ENCODE measurements around the gene MECP2. TPM values are rescaled to one million over a fixed set of nuclear protein-coding genes. Genes with fewer than 3 reads are reported as not detected.
A peak's percentile ranks its signal among the peaks of the same experiment; 100 is the strongest.

Gene MECP2
- total and polyA plus RNA-seq, 8 donors: 25.5 to 47.1 (median 31.9) TPM

DNA sequence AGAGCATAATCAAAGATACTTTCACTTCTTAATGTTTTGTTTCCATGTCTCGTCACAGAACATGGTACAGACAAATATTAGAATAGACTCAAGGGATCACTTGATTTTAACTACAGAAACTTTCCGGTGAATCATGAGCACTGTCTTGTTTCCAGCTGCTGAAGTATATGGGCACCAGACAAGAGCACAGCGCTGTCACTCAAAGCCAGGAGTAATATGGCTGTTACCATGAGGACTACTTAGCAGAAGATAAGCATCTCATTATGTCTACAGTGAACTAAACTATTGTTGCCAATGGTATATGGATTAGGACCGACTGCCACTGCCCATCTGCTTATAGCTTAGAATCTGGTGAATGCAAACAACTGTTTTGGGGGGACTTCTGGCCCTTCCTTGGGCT lies 34.3 kb downstream of the MECP2 start:
- Histone ChIP-seq H3K27ac (no peak overlapping the region), H3K27me3 (no peaks in the 10 kb centered on the region), H3K36me3 (no peaks in the 10 kb centered on the region), H3K9me3 (no peaks in the 10 kb centered on the region), H3K4me1 (peaks cover 0 to 55% of the 10 kb centered on the region in 2 donors), H3K4me3 (no peak overlapping the region)
- no peak for ATAC-seq
- intact Hi-C loops (cut with DNase I): no loop called here
- TF ChIP-seq, protein P1, sequence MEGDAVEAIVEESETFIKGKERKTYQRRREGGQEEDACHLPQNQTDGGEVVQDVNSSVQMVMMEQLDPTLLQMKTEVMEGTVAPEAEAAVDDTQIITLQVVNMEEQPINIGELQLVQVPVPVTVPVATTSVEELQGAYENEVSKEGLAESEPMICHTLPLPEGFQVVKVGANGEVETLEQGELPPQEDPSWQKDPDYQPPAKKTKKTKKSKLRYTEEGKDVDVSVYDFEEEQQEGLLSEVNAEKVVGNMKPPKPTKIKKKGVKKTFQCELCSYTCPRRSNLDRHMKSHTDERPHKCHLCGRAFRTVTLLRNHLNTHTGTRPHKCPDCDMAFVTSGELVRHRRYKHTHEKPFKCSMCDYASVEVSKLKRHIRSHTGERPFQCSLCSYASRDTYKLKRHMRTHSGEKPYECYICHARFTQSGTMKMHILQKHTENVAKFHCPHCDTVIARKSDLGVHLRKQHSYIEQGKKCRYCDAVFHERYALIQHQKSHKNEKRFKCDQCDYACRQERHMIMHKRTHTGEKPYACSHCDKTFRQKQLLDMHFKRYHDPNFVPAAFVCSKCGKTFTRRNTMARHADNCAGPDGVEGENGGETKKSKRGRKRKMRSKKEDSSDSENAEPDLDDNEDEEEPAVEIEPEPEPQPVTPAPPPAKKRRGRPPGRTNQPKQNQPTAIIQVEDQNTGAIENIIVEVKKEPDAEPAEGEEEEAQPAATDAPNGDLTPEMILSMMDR (IDR thresholded peaks at IDR 0.05): no peak
- DNase-seq: no peak

DNA sequence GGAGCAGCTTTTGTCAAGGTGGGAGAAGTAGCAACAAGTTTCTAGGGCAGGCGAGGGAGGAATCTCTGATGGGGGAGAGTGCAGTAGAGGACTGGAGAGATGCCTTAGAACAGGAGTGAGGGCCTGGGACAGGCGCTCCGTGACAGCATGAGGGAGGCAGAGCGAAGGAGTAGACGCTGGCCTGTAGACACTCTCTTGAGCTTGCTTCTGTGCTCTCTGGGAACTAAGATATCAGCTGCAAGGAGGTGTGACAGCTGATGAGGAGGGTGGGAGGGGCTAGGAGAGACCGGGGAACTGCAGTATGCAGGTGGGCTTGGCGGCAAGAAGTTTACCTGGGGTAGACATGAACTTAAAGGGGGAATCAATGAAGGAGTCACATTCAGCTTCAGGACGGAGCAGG lies 35.7 kb downstream of the MECP2 start:
- DNase-seq: no peak
- Histone ChIP-seq H3K4me3 (no peak overlapping the region), H3K27ac (no peak overlapping the region), H3K36me3 (no peaks in the 10 kb centered on the region), H3K27me3 (no peaks in the 10 kb centered on the region), H3K9me3 (no peaks in the 10 kb centered on the region), H3K4me1 (peaks cover 0 to 57% of the 10 kb centered on the region in 2 donors)
- no peak for ATAC-seq
- intact Hi-C loops (cut with DNase I): no loop called here
- TF ChIP-seq, protein P1 (IDR thresholded peaks at IDR 0.05): no peak

DNA sequence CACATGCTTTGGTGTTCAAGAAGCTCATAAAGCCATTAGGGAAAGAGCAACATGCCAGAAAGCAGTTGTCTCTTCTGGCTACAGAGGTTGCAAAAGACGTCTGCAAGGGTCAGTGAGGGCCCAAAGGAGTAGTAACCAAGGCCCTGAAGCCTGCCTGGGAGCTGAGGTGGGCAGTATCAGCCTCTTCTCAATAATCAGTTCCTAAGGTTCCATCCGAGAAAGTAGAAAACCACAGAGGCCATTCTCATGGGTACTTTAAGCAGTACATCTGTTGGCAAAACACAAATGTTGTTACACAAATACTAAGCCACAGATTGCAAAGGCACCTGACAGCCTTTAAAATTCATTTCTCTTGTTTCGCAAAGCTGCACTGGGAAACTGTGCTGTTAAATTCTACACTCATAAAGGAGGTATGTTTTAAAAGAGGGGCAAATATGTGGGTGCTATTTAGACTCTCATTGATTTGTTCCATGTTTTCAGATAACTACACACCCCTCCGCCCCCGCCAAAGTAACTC lies 37.7 kb downstream of the MECP2 start:
- peaks cover 0 to 4% of the 10 kb centered on the region in 2 donors for H3K36me3 ChIP-seq
- H3K4me3 ChIP-seq: no peak overlapping the region
- intact Hi-C loops (cut with DNase I): no loop called here
- TF ChIP-seq, protein P1 (IDR thresholded peaks at IDR 0.05): no peak
- no peak for ATAC-seq
- peaks cover 0 to 53% of the 10 kb centered on the region in 2 donors for H3K4me1 ChIP-seq
- no peaks in the 10 kb centered on the region for H3K9me3 ChIP-seq
- no peak for DNase-seq
- no peaks in the 10 kb centered on the region for H3K27me3 ChIP-seq
- peak overlapping the region in 1 of 2 donors; percentile 28 for H3K27ac ChIP-seq

DNA sequence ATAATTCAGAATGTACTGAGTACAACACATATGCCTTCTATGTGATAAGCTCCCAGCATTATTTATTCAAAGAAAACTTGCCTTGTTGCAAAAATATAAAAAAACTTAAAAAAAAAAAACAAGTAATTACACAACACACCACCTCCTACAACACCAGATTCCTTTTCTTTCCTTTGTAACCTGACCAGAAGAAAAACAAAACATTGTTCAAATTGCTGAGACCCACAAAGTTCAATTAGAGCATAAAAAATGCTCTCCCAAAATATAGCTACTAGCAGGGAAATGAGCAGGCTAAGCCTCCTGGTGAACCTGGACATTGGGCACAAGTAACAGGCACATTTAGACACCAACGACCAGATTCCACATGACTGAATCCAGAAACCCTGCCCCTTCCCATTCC lies 38.3 kb downstream of the MECP2 start:
- H3K27me3 ChIP-seq: no peaks in the 10 kb centered on the region
- DNase-seq: no peak
- peaks cover 0 to 4% of the 10 kb centered on the region in 2 donors for H3K36me3 ChIP-seq
- peaks cover 0 to 47% of the 10 kb centered on the region in 2 donors for H3K4me1 ChIP-seq
- no peaks in the 10 kb centered on the region for H3K9me3 ChIP-seq
- intact Hi-C loops (cut with DNase I): no loop called here
- H3K4me3 ChIP-seq: no peak overlapping the region
- TF ChIP-seq, protein P1 (IDR thresholded peaks at IDR 0.05): no peak
- H3K27ac ChIP-seq: peak overlapping the region in 1 of 2 donors; percentile 28
- ATAC-seq: no peak

DNA sequence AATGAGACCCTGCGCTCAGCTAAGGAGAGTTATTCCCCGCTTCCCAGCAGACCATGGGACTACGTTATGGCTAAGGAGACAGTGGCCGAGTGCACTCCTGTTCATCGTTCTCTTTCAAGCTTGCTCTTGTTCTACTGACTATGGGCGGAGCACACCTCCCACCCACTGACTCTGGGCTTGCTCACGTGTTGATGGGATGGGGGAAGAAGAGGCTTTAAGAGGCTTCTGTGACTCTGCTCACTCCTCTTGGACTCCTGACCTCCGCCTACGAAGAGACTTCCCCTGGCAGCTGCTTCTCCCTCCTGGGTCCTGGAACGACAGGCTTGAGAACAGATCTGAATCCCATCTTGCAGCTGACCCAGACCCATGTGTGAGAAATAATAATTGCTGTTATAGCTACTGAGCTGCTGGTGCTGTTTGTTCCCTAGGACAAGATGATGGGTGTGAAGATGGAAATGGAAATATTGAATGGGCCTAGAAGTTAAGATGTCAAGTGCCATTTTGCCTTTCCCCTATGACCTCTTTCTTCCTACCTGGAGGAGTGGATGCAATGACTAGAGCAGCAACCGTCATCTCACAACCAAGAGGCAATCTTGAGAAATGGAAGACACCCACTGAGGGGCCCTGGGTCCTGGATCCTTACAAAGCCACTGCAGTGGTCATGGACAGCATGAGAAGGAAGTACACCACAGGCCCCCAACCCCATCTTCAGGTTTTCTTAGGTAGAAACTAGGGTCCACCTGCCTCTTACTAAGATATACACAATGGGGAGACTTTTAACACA lies 39.1 kb downstream of the MECP2 start:
- intact Hi-C loops (cut with DNase I): no loop called here
- no peak for ATAC-seq
- Histone ChIP-seq H3K27ac (no peak overlapping the region), H3K9me3 (no peaks in the 10 kb centered on the region), H3K36me3 (peaks cover 0 to 4% of the 10 kb centered on the region in 2 donors), H3K4me3 (no peak overlapping the region), H3K4me1 (peaks cover 0 to 41% of the 10 kb centered on the region in 2 donors), H3K27me3 (no peaks in the 10 kb centered on the region)
- DNase-seq: no peak
- TF ChIP-seq, protein P1 (IDR thresholded peaks at IDR 0.05): no peak

Measured in left lung (tissue), 10 donors.